ENCODE measurements around the gene TOR3A. TPM values are rescaled to one million over a fixed set of nuclear protein-coding genes. Genes with fewer than 3 reads are reported as not detected.

TOR3A gene
- total and polyA plus RNA-seq, 10 of the 15 experiments (the other 5 are each of a cell fraction or from before 2014, with no cell fraction given): 8.6 to 87.9 (median 46.3) TPM

- TF ChIP-seq SREBF1 (IDR thresholded peaks at IDR 0.05; ENCODE audit: low read length) (no peak), KDM1A (IDR thresholded peaks at IDR 0.05; ENCODE audit: borderline replicate concordance) (no peak), NFYA (IDR thresholded peaks at IDR 0.05; ENCODE audit: borderline replicate concordance, low read depth, low read length) (no peak), IRF4 (IDR thresholded peaks at IDR 0.05; ENCODE audit: low read depth, low read length) (0 out of 2 replicates have a peak, but pooled peaks have one; percentile 28), SREBF2 (IDR thresholded peaks at IDR 0.05; ENCODE audit: low read length) (no peak), MTA2 (IDR thresholded peaks at IDR 0.05; ENCODE audit: low read depth) (peak; percentile 34; the same call in 1 of the 2 replicates), ZBTB11 (CRISPR knock-in tag; IDR thresholded peaks at IDR 0.05) (no peak), BRCA1 (IDR thresholded peaks at IDR 0.05; ENCODE audit: low read depth, low read length) (no peak), MEF2B (IDR thresholded peaks at IDR 0.05; ENCODE audit: partially characterized antibody, poor library complexity, severe bottlenecking) (no peak), GATAD2B (conservative IDR thresholded peaks at IDR 0.05; ENCODE audit: low read depth) (no peak), YY1 (IDR thresholded peaks at IDR 0.05; ENCODE audit: low read depth, low read length) (no peak), IKZF2 (IDR thresholded peaks at IDR 0.05) (peak; percentile 39 to 61; a peak in 2 of 4 replicates), MAX (IDR thresholded peaks at IDR 0.05; ENCODE audit: low read depth, low read length) (no peak), ZNF207 (IDR thresholded peaks at IDR 0.05; ENCODE audit: borderline replicate concordance) (no peak), ATF2 (IDR thresholded peaks at IDR 0.05; ENCODE audit: low read length) (no peak), MXI1 (IDR thresholded peaks at IDR 0.05; ENCODE audit: low read depth, low read length) (peak; percentile 27; the same call in 1 of the 2 replicates), EGR1 (IDR thresholded peaks at IDR 0.05; ENCODE audit: borderline replicate concordance in 1 of 2, low read depth in 2 of 2, low read length in 2 of 2) (no peak), IRF3 (IDR thresholded peaks at IDR 0.05) (no peak), JUND (IDR thresholded peaks at IDR 0.05; ENCODE audit: low read depth, low read length) (no peak), SIN3A (IDR thresholded peaks at IDR 0.05; ENCODE audit: low read depth, low read length) (no peak), MTA3 (IDR thresholded peaks at IDR 0.05; ENCODE audit: borderline replicate concordance, low read length) (no peak), IRF5 (IDR thresholded peaks at IDR 0.05; ENCODE audit: borderline replicate concordance) (no peak), KLF5 (IDR thresholded peaks at IDR 0.05; ENCODE audit: partially characterized antibody) (no peak), CREB1 (IDR thresholded peaks at IDR 0.05; ENCODE audit: low read depth) (no peak), SMAD1 (IDR thresholded peaks at IDR 0.05; ENCODE audit: low read depth, partially characterized antibody) (no peak)
Measured at GRCh38 chr1:179083533-179083932, 1.7 kb downstream of the TOR3A start (continued).
